ENCODE results near the gene WWOX. TPM values are rescaled to one million over a fixed set of nuclear protein-coding genes. Genes with fewer than 3 reads are reported as not detected.

Gene WWOX
- polyA plus RNA-seq, 1 donor from 2014 or later = 25.6 TPM

DNA sequence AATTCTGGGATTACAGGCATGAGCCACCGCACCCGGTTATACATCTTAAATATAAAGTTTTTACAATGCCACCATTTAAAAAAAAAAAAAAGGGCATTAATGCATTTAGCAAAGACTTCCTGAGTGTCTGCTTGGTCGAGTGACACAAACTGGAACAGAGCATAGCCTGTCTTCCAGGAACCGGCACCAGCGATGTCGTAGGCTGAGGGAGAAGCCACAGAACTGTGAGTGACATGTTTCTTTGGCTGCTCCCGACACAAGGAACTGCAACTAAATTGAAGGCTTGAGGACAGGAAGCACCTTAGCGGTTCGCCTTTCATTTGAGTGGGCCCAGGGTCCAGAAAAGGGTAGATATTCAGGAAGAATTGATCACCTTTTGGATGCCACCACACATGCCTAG is 783.3 kb downstream of the WWOX start:
- H3K9ac ChIP-seq (ENCODE audit: low read length) = no peak overlapping the region
- H3K79me2 ChIP-seq (replicated peaks; ENCODE audit: insufficient read depth, low read length) = no peaks in the 10 kb centered on the region
- H3K9me2 ChIP-seq (ENCODE audit: insufficient read depth, low read length) = no peaks in the 10 kb centered on the region
- no peaks in the 10 kb centered on the region for H3K9me3 ChIP-seq (ENCODE audit: low read length)
- H3K4me2 ChIP-seq (ENCODE audit: low read length) = no peak overlapping the region
- no peaks in the 10 kb centered on the region for H4K20me1 ChIP-seq (ENCODE audit: insufficient read depth)
- H3K27me3 ChIP-seq (ENCODE audit: insufficient read depth, low read depth, low read length) = no peaks in the 10 kb centered on the region
- H3K27ac ChIP-seq (ENCODE audit: low read length) = no peak overlapping the region
- H3K36me3 ChIP-seq (ENCODE audit: insufficient read depth, low read length) = no peaks in the 10 kb centered on the region
- no peaks in the 10 kb centered on the region for H3F3A ChIP-seq (ENCODE audit: insufficient read depth, low read length, poor library complexity, severe bottlenecking)
- TF ChIP-seq, protein P1, sequence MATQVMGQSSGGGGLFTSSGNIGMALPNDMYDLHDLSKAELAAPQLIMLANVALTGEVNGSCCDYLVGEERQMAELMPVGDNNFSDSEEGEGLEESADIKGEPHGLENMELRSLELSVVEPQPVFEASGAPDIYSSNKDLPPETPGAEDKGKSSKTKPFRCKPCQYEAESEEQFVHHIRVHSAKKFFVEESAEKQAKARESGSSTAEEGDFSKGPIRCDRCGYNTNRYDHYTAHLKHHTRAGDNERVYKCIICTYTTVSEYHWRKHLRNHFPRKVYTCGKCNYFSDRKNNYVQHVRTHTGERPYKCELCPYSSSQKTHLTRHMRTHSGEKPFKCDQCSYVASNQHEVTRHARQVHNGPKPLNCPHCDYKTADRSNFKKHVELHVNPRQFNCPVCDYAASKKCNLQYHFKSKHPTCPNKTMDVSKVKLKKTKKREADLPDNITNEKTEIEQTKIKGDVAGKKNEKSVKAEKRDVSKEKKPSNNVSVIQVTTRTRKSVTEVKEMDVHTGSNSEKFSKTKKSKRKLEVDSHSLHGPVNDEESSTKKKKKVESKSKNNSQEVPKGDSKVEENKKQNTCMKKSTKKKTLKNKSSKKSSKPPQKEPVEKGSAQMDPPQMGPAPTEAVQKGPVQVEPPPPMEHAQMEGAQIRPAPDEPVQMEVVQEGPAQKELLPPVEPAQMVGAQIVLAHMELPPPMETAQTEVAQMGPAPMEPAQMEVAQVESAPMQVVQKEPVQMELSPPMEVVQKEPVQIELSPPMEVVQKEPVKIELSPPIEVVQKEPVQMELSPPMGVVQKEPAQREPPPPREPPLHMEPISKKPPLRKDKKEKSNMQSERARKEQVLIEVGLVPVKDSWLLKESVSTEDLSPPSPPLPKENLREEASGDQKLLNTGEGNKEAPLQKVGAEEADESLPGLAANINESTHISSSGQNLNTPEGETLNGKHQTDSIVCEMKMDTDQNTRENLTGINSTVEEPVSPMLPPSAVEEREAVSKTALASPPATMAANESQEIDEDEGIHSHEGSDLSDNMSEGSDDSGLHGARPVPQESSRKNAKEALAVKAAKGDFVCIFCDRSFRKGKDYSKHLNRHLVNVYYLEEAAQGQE (IDR thresholded peaks at IDR 0.05; ENCODE audit: borderline replicate concordance) = no peak
- TF ChIP-seq RAD21 (conservative IDR thresholded peaks at IDR 0.05) (no peak), POLR2AphosphoS5 (IDR thresholded peaks at IDR 0.05) (no peak), SMC3 (conservative IDR thresholded peaks at IDR 0.05; ENCODE audit: poor library complexity) (no peak), MXI1 (conservative IDR thresholded peaks at IDR 0.05; ENCODE audit: poor library complexity, severe bottlenecking) (no peak), TAF1 (IDR thresholded peaks at IDR 0.05; ENCODE audit: low read depth) (no peak), EZH2 (IDR thresholded peaks at IDR 0.05; ENCODE audit: borderline replicate concordance, insufficient read depth, low read length, poor library complexity, severe bottlenecking) (no peak), EP300 (conservative IDR thresholded peaks at IDR 0.05; ENCODE audit: poor library complexity, severe bottlenecking) (no peak)
- TF ChIP-seq, protein P2, sequence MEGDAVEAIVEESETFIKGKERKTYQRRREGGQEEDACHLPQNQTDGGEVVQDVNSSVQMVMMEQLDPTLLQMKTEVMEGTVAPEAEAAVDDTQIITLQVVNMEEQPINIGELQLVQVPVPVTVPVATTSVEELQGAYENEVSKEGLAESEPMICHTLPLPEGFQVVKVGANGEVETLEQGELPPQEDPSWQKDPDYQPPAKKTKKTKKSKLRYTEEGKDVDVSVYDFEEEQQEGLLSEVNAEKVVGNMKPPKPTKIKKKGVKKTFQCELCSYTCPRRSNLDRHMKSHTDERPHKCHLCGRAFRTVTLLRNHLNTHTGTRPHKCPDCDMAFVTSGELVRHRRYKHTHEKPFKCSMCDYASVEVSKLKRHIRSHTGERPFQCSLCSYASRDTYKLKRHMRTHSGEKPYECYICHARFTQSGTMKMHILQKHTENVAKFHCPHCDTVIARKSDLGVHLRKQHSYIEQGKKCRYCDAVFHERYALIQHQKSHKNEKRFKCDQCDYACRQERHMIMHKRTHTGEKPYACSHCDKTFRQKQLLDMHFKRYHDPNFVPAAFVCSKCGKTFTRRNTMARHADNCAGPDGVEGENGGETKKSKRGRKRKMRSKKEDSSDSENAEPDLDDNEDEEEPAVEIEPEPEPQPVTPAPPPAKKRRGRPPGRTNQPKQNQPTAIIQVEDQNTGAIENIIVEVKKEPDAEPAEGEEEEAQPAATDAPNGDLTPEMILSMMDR (IDR thresholded peaks at IDR 0.05; ENCODE audit: poor library complexity, severe bottlenecking) = no peak
- H3K4me3 ChIP-seq (ENCODE audit: low read length) = no peak overlapping the region
- H2AFZ ChIP-seq (ENCODE audit: low read depth, low read length) = no peak overlapping the region

DNA sequence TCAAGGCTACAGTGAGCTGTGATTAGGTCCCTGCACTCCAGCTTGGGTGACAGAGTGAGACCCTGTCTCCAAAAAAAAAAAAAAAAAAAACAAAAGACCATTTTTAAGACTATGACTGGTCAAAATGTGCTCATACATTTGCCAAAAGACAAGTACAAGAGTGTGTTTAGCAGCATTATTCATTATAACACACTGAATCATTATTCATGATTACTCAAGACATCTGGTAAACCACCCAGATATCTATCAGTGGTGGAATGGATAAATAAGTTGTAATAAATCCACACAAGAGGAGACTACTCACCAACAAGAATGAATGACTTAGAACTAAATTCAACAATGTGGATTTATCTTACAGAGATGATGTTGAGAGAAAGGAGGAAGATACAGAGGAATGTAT is 784.8 kb downstream of the WWOX start:
- Histone ChIP-seq H3F3A (ENCODE audit: insufficient read depth, low read length, poor library complexity, severe bottlenecking) (no peaks in the 10 kb centered on the region), H3K9ac (ENCODE audit: low read length) (no peak overlapping the region), H3K36me3 (ENCODE audit: insufficient read depth, low read length) (no peaks in the 10 kb centered on the region), H3K27ac (ENCODE audit: low read length) (no peak overlapping the region), H3K27me3 (ENCODE audit: insufficient read depth, low read depth, low read length) (no peaks in the 10 kb centered on the region), H3K9me3 (ENCODE audit: low read length) (no peaks in the 10 kb centered on the region), H4K20me1 (ENCODE audit: insufficient read depth) (no peaks in the 10 kb centered on the region), H3K4me2 (ENCODE audit: low read length) (no peak overlapping the region), H2AFZ (ENCODE audit: low read depth, low read length) (no peak overlapping the region), H3K79me2 (replicated peaks; ENCODE audit: insufficient read depth, low read length) (no peaks in the 10 kb centered on the region), H3K9me2 (ENCODE audit: insufficient read depth, low read length) (no peaks in the 10 kb centered on the region), H3K4me3 (ENCODE audit: low read length) (no peak overlapping the region)
- TF ChIP-seq, protein P2 (IDR thresholded peaks at IDR 0.05; ENCODE audit: poor library complexity, severe bottlenecking) = no peak
- TF ChIP-seq SMC3 (conservative IDR thresholded peaks at IDR 0.05; ENCODE audit: poor library complexity) (no peak), EP300 (conservative IDR thresholded peaks at IDR 0.05; ENCODE audit: poor library complexity, severe bottlenecking) (no peak), MXI1 (conservative IDR thresholded peaks at IDR 0.05; ENCODE audit: poor library complexity, severe bottlenecking) (no peak), TAF1 (IDR thresholded peaks at IDR 0.05; ENCODE audit: low read depth) (no peak), POLR2AphosphoS5 (IDR thresholded peaks at IDR 0.05) (no peak), EZH2 (IDR thresholded peaks at IDR 0.05; ENCODE audit: borderline replicate concordance, insufficient read depth, low read length, poor library complexity, severe bottlenecking) (no peak), RAD21 (conservative IDR thresholded peaks at IDR 0.05) (no peak)
- TF ChIP-seq, protein P1 (IDR thresholded peaks at IDR 0.05; ENCODE audit: borderline replicate concordance) = no peak

Data from neural cell (in vitro differentiated cells).